RPMI7951 (cell line): ENCODE data around the gene TYMP. TPM values are rescaled to one million over a fixed set of nuclear protein-coding genes. Genes with fewer than 3 reads are reported as not detected.
A peak's percentile ranks its signal among the peaks of the same experiment; 100 is the strongest.

ENCODE experiments used
- DNase-seq: peaks from one replicate; pipeline ENCODE4 v3.0.0-alpha.2; 2012; ENCODE audit warnings: low read depth
- total RNA-seq: library from RNA; depleted of rRNA; stranded (reverse); fragments of >200 nt; shearing (Covaris generic); gene quantifications from 2 replicates; pipeline ENCODE4 v1.2.3, GENCODE V29; 2014

Gene TYMP
- total RNA-seq, 1 experiment from 2014 or later, result 16.5 TPM

DNA sequence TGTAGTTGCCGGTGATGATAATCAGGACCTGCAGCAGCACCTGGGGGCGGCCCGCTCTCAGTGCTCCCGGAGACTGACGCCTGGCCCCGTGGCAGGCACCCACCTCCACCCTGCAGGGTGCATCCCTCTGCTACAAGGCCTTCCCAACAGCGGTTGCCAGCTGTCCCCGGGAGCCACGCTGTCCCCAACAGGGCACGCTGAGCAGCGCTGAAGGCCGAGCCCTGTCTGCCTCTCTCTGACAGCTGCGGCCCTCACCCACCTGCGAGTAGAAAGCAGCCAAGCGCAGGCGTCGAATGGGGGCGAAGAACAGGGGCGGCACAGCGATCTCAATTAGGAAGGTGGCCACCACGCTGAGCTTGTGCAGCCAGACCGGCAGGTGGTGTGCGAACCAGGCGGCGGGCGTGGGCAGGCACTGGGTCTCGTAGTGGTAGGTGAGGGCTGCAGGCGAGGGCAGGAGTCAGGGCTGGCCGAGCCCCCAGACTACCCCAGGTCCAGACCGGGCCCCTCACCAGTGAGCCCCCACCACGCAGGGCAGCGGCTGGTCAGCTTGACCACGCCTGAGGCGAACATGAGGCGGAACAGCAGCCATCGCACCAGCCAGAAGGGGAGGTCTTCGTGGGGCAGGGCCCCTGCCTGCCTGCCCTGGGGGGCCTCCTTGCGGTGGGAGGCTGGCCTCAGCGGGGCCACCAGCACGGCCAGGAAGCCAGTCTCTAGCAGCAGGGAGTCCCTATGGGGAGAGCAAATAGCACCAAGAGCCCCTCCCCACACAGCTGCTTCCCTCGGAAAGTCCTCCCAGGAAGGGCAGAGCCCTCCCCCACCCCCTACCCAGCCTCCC is 23.8 kb downstream of the TYMP start:
- DNase-seq, result no peak

DNA sequence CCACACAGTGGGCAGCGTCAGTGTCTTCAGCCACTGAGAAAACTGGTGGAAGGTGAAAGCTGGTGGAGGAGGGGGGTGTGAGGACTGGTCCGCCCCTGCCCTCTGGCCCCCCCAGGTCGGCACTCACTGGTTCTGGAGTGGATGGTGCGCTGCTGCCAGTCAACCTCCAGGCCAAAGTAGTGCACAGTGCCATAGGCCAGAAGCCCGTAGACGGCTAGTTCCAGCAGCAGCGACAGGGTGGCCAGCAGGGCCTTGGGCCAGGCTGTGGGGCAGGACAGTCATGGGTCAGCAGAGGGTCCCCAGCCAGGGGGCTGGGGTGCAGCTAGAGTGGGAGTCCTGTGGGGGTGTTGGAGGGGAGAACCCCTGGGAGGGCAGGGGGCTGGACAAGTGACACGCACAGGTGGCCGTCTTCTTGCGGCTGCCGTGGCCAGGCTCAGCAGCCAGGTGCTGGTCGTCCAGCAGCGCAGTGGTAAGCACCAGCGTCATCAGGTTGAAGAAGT is 24.5 kb downstream of the TYMP start:
- DNase-seq, result no peak

DNA sequence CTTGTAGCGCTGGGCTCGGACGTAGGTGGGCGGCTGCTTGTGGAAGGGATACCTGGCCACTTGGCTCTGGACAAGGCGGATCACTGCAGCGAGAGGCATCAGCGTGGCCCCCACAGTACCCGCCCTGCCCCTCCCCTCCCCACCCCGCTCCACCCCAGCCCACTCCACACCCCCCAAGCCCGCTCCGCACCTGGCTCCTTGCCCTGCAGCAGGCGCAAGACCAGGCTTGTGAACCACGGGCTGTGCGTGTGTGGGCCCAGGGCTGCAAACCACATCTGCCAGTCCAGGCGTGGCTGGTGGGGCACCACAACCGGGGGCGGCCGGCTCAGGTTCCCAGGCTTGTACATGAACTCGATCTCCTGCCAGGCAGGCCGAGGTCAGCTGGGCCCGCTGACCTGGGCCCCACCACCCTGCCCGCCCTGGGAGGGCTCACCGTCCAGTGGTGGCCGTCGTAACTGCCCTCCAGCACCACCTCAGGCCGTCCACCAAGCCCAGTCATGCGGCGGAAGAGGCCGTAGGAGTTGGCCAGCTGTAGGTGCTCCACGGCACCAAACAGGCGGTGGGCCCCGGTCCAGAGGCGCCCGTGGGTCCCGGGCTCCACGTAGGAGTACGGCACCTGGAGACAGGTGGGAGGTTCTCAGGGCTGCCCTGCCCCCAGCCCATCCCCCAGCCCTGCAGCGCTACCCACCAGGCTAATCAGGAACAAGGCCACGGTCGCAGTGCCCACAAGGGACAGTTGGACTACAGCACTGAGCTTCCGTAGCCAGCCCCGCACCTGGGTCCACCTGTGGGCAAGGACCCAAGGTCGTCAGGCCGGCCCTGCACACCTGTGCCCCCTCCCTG is 25.2 kb downstream of the TYMP start:
- DNase-seq, result no peak

DNA sequence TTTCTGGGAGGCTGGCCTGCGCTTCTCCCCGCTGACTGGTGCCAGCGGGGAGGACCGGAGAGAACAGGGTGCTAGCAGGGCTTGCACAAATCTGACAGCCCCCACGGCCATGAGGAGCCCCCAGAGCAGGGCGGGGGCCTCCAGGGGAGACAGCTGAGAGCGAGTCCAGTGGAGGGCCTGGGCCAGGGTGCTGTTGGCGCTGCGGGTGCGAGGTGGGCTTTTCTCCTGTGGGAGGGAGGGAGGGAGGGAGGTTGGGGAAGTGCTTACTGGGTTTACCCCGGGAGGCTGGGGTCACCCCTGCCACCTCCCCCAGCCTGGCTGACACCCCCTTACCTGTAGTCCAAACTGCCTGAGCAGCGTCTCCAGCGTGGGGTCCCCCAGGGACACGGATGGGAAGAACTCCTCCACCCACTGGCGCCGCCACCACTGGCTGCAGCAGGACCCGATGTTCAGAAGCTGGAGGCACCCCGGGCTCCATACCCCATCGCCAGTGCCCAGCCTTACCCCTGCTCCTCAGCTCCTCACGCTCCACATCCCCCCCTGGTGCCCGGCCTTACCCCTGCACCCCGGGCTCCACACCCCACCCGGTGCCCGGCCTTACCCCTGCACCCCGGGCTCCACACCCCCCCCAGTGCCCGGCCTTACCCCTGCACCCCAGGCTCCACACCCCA is 26.2 kb downstream of the TYMP start:
- DNase-seq, result no peak

DNA sequence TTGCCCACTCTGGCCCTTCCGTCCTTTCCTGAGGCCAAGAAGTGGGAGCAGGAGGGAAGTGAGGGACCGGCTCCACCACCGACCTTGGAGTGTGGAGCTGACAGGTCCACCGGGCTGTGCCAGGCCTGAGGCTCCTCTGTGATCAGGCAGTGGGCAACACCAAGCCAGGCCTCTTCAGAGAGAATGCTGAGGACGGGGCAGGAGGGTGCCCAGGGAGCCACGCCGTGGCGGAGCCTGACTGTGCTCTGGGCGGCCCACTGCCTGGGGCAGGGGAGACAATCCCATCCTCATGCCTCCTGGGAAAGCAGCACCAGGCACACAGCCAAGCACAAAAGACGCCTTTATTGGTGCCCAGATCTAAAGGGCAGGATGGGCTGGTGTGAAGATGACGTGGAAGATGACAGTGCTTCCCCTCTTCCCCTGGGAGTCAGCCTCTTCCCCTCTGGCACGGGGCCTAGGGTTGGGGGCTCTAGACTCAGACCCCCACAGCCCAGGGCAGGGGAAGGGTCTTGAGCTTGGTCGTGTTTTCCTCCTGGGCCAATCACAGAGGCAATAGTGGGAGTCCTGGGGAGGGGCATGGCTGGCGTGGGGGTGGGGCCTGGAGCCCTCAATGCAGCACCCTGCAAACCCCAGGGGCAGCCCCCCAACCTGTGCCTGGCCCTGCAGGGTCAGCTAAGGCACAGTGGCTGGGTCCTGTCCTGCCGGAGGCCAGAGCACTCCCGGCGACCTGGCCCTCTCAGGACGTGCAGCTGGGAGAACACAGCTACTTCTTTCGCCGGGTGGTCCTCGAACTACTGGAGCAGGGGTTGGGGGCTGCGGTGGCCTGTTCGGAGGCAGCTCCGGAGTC is 27.0 kb downstream of the TYMP start:
- no peak for DNase-seq

DNA sequence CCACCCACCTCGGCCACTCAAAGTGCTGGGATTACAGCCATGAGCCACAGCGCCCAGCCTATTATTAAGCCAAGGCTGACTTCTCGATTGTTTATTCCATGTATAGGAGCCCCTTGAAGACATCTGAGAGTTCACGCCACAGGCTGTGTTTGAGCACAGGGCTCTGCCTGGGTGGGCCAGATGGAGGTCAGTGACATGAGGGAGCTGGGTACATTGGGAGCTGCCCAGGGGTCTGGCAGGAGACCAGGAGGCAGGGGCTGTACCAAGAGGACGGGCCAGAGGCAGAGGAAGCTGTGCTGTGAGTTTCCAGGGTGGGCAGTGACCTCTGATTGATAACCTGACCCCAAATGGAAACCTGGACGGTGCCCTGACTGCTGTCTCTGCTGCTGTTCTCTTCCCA is 27.7 kb downstream of the TYMP start:
- DNase-seq, result no peak

DNA sequence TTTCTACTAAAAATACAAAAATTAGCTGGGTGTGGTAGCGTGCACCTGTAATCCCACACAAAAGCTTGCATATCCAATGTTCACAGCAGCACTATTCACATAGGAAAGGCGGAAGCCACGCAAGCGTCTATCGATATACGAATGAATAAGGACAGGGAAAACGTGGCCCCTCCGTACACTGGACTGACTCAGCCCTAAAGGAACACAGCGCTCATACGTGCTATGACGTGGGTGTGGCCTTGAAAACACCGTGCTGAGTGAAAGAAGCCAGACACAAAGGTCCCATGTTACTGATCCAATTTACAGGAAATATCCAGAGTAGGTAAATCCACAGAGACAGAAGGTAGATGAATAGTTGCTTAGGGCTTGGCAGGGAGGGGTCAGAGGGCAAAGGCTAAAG is 29.4 kb downstream of the TYMP start:
- DNase-seq, result no peak

DNA sequence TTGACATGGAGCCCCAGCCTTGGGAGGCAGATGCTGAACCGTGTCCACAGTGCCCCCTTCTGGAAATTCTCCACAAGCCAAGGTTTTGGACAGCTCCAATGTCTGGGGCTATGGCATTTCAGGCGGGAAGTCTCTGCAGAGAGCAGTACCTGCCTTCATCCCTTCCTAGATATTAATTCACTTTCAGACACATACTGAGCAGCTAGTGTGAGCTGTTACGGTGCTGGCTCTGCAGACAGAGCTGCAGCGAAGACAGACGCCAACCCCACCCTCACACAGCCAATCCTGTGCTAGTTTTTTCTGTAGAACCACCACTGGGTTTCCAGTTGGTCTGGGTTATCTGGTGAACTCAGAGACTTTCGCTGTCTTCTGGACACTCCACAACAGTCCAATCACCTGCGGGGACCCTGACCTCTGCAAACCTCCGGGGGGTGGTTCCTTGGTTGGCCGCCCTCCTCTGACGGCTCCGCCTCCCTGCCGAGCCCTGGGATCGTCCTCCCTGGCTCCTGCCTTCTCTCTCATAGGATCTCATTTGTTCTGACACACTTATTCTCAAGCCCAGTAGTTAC is 31.4 kb downstream of the TYMP start:
- peak; percentile 67 for DNase-seq

DNA sequence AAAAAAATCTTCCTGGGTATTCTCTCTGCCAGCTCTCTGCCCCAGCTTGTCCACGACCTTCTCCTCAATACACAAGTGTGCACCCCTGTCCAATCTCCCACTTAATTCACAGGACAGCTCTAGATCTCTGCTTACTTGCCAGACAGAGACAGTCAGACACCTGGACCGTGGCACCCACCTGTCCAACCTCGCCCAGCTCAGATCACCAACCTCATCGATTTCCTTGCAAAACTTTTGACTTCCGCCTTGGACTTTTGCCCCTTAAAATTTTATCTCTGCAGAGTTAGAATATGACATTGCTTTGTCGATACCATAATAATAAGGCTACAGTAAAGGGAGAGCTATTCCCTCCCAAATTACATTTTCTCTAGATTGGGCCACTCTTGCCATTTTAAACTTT is 32.7 kb downstream of the TYMP start:
- DNase-seq, result no peak

DNA sequence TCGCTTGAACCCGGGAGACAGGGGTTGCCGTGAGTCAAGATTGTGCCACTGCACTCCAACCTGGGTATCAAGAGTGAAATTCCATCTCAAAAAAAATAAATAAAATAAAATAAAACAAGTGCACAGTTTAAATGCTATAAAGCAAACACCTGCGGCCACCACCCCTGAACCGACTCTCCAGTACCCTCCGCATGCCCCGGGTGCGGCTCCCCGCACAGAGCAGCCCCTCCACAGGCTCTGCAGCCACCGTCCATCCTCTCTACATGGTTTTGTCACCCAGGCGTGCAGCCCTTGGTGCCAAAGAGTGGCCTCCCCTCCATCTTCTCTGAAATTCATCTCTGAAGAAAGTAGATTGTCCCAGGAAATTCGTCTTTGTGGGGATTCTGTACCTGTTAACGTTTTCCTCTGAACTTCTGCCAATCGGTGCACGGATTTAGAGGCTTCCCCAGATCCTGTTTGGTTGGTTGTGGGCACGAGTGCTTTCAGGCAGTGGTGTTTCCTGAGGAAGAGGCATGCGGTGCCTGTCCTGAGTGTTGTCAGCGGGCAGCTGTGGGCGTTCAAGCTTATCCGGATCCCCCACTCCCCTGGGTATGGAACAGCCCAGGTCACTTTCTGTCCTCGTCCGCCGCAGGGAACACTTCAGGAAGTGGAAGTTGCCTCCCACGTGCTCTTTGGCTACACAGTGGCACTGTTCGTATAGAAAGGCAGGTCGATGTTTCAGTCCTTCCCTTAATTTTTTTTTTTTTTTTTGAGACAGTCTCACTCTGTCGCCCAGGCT is 39.1 kb downstream of the TYMP start:
- no peak for DNase-seq

DNA sequence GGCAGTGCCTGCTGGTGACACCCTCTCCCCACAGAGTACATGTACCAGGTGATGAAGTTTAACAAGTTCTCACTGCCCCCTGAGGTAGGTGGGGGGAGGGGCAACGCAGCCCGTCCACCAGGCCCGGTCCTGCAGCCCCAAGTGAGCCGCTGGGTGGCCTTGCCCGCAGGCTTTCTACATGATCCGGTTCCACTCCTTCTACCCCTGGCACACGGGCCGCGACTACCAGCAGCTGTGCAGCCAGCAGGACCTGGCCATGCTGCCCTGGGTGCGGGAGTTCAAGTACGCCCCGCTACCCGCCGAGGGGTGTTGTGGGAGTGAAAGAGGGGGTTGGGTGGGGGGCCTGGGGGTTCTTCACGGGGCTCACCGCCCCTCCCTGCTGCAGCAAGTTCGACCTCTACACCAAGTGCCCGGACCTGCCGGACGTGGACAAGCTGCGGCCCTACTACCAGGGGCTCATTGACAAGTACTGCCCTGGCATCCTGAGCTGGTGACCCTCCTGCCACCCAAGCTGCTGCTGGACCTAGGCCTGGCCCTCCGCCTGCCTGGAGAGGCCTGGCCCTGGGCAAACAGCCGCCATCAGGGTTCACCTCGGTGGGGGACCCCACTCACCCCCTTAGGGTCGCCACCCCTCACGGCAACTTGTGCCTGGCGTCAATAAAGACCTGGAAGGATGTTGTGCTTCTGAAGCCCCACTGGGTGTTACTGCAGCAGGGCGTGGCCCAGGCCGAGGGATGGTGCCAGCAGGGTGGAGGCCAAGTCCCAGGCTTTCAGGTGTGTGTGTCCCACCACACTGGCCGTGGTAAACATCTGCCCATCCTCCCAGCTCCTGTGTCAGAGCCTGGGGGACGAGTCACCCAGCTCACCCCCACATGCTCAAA is 40.2 kb downstream of the TYMP start:
- no peak for DNase-seq

DNA sequence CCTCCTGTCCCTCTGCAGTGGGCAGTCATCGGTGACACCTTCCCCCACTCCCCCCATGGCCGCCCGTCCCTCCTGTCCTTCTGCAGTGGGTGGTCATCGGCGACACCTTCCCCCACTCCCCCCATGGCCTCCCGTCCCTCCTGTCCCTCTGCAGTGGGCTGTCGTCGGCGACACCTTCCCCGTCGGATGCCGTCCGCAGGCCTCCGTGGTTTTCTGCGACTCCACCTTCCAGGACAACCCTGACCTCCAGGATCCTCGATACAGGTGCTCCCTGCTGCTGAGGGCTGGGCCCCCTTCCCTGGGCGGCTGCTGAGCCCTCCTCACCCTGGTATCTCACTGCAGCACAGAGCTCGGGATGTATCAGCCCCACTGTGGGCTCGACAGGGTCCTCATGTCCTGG is 40.9 kb downstream of the TYMP start:
- no peak for DNase-seq

DNA sequence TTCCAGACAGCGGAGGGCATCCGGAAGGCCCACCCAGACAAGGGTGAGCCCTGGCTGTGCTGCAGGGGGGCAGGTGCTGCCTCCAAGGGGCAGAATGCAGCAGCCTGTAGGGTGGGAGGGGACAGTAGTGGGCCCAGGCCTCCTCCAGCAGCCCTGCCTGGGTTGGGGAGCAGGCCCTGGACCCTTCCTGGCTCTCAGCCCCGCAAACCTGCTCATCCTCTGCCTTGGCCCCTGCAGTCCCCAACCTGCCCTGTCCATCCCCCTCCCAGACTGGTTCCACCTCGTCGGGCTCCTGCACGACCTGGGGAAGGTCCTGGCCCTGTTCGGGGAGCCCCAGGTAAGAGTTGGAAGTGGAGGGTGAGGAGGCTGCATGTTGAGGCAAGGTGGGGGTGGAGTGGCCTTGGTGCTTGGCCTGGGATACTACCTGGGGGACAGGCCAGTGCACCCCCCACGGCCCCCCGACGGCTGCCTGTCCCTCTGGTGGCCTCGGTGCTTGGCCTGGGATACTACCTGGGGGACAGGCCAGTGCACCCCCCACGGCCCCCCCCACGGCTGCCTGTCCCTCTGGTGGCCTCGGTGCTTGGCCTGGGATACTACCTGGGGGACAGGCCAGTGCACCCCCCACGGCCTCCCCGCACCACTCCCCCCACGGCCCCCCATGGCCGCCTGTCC is 41.7 kb downstream of the TYMP start:
- no peak for DNase-seq

DNA sequence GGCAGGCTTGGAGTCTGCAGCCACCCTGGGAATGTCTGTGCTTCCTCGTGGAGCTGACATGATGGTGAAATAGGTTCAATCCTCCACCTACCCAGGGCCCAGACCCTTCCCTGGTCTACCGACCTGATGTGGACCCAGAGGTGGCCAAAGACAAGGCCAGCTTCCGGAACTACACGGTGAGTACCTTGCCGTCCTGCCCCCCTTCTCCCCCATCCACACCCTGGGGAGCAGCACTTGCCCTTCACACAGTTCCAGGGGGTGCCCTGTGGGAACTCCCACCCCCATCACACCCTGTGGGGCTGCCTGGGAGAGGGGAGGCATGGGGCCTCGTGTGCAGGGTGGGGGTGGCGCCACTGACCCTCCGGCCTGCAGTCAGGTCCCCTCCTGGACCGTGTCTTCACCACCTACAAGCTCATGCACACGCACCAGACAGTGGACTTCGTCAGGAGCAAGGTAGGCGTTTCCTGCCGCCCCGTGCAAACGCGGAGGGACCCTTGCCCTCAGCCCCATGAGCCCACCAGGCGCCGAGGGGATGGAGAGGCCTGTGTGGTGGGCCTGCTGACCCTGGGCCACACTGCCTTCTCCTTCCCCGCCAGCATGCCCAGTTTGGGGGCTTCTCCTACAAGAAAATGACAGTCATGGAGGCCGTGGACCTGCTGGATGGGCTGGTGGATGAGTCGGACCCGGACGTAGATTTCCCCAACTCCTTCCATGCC is 42.4 kb downstream of the TYMP start:
- DNase-seq, result no peak

DNA sequence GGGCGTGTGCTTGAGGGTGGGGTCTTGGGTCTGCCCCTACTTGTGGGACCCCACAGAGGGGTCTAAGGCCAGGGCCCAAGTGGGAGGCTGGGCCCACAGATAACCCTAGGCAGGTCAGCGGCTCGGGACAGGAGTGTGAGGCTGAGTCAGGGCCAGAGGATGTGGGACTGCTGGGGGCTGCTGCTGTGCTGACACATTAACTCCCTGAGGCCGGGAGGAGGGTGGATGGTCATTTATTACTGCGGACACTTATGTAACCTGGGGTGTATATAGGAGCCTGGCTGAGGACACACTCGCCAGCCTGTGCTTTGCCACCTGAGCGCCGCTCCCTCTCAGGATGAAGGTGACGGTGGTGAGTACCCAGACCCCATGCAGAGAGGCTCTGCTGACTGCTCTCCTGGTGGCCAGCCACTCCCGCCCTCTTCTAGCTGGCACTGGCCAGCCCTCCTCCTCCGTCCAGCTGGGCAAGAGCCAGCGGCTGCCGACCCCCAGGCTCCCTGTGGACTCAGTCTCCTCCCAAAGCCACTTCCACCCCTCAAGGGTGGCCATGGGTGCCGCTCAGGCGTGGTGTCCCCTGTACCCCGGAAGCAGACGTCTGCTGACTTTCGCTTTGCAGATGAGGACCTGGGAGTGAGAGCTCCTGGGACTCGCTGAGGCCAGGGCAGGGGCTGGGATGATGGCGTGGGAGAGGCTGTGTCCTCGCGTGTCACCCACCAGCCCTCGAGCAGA is 43.1 kb downstream of the TYMP start, which contains the start of gene MIOX:
MIOX (plus strand) TSS at position 299 of the 729 bp plus-strand sequence; CDS start at position 338, 39 bp downstream.
- peak; percentile 48 for DNase-seq

DNA sequence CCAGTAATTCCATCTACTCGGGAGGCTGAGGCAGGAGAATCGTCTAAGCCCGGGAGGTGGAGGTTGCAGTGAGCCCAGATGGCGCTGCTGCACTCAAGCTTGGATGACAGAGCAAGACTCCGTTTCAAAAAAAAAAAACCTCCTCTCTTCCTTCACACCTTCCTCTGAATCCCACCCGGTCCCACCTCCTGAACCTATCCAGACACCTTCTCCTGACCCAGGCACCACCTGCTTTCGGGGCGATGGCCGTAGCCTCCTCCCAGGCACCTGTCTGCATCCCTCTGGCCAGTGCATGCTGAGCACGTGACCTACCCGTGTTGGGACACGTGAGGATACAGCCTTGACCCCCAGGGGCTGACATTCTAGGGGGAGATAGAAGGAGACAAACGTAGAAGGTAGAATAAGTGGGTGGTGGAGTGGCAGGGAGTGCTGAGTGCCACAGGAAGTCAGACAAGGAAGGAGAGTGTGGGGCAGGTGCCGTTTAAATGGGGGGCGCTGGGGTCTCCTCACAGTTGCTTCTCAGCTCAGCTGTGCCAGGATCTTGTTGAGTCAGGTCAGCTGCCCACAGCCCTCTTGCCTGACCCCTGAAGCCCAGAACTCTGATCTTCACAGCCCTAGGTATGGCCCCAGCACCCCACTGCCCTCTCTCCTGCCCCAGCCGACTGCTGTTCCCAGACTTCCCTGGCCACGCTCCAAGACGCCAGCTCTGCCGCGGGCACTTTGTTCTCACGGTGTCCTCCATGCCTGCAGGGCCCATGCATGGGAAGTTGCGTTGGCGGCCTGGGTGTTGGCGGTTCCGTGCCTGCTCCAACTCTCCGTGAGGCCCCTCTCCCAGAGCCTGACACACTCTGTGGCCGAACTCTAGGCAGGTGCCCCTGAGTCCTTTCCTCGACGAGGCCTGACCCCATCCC is 44.3 kb downstream of the TYMP start:
- peak; percentile 34 for DNase-seq
